Ishikawa (cell line): ENCODE data around the gene BGLAP.
A peak's percentile ranks its signal among the peaks of the same experiment; 100 is the strongest.

Source experiments
- CEBPB ChIP-seq: IDR thresholded peaks from 2 replicates; pipeline ENCODE4 v1.6.1; 2012
- CREB1 ChIP-seq: IDR thresholded peaks from 2 replicates; pipeline ENCODE4 v1.6.1; 2012; ENCODE audit warnings: low read depth
- EGR1 ChIP-seq: IDR thresholded peaks from 2 replicates; pipeline ENCODE4 v1.6.1; 2012
- EP300 ChIP-seq: IDR thresholded peaks from 2 replicates; pipeline ENCODE4 v1.6.1; 2012; ENCODE audit warnings: borderline replicate concordance
- FOXM1 ChIP-seq: IDR thresholded peaks from 2 replicates; pipeline ENCODE4 v1.6.1; 2012; ENCODE audit warnings: low read depth, borderline replicate concordance
- MAX ChIP-seq: IDR thresholded peaks from 2 replicates; pipeline ENCODE4 v1.6.1; 2012
- NFIC ChIP-seq: IDR thresholded peaks from 2 replicates; pipeline ENCODE4 v1.6.1; 2012
- RAD21 ChIP-seq: IDR thresholded peaks from 2 replicates; pipeline ENCODE4 v1.6.1; 2012; ENCODE audit warnings: low read depth
- REST ChIP-seq: IDR thresholded peaks from 2 replicates; pipeline ENCODE4 v1.6.1; 2012; ENCODE audit warnings: low read depth, mild to moderate bottlenecking
- TAF1 ChIP-seq: IDR thresholded peaks from 2 replicates; pipeline ENCODE4 v1.6.1; 2012; ENCODE audit warnings: low read depth, mild to moderate bottlenecking
- TCF12 ChIP-seq: IDR thresholded peaks from 2 replicates; pipeline ENCODE4 v1.6.1; 2012; ENCODE audit warnings: low read depth
- TEAD4 ChIP-seq: IDR thresholded peaks from 2 replicates; pipeline ENCODE4 v1.6.1; 2012
- USF1 ChIP-seq: IDR thresholded peaks from 2 replicates; pipeline ENCODE4 v1.6.1; 2012
- YY1 ChIP-seq: IDR thresholded peaks from 2 replicates; pipeline ENCODE4 v1.6.1; 2012; ENCODE audit warnings: low read depth
- ZBTB7A ChIP-seq: IDR thresholded peaks from 2 replicates; pipeline ENCODE4 v1.6.1; 2012; ENCODE audit warnings: low read depth

BGLAP gene

GRCh38 chr1:156241926-156242325 is at the start of gene BGLAP:
Gene BGLAP, plus strand, starts transcription at chr1:156242184. Its CDS starts 48 bp downstream, at chr1:156242232.
- TF ChIP-seq EGR1: no peak
- TF ChIP-seq CREB1: no peak
- no peak for TF ChIP-seq TCF12
- no peak for TF ChIP-seq MAX
- no peak for TF ChIP-seq EP300
- no peak for TF ChIP-seq TEAD4
- no peak for TF ChIP-seq ZBTB7A
- TF ChIP-seq TAF1: no peak

- TF ChIP-seq EP300 (no peak), EGR1 (no peak), CREB1 (no peak), CEBPB (no peak), RAD21 (no peak), TCF12 (no peak), MAX (no peak), USF1 (no peak), NFIC (no peak), ZBTB7A (no peak), YY1 (no peak)
These were observed 48.8 kb upstream of the BGLAP start for GRCh38 chr1:156193208-156193487.

- TF ChIP-seq ZBTB7A (no peak), TAF1 (peak; percentile 81), FOXM1 (peak; percentile 54; the same call in 1 of the 2 replicates), EGR1 (peak; percentile 21; the same call in 1 of the 2 replicates), EP300 (no peak), YY1 (peak; percentile 98), NFIC (no peak), MAX (no peak), TCF12 (no peak), CREB1 (peak; percentile 48), CEBPB (no peak), USF1 (0 out of 2 replicates have a peak, but pooled peaks have one; percentile 24), TEAD4 (no peak), REST (no peak), RAD21 (no peak)
These were observed 48.3 kb upstream of the BGLAP start, which contains the start of gene SLC25A44 for GRCh38 chr1:156193488-156194299. Gene SLC25A44, plus strand, starts transcription at chr1:156194104. Its CDS starts 5,744 bp downstream, at chr1:156199848.

- TF ChIP-seq RAD21 (no peak), TEAD4 (no peak), TAF1 (no peak), USF1 (peak; percentile 66), REST (no peak), CREB1 (no peak), EGR1 (no peak), ZBTB7A (no peak)
These were observed 47.7 kb upstream of the BGLAP start for GRCh38 chr1:156194300-156194652.

- TF ChIP-seq CREB1 (no peak), TEAD4 (no peak), EP300 (no peak), TCF12 (no peak)
These were observed 46.1 kb upstream of the BGLAP start for GRCh38 chr1:156195853-156196252.

- TF ChIP-seq ZBTB7A (no peak), YY1 (no peak), TCF12 (no peak)
These were observed 45.5 kb upstream of the BGLAP start for GRCh38 chr1:156196445-156196844.
